C4-2B (cell line): Measurements from ENCODE around the gene TNFAIP2.

ENCODE experiments used
- ZFX ChIP-seq: fragments of 450-650 bp; IDR thresholded peaks from 2 replicates; pipeline ENCODE4 v1.6.1; 2017
- TF ChIP-seq, protein P1 (sequence below): fragments of 450-650 bp; conservative IDR thresholded peaks from 2 replicates; pipeline ENCODE4 v1.5.1; 2017; ENCODE audit warnings: mild to moderate bottlenecking

DNA sequence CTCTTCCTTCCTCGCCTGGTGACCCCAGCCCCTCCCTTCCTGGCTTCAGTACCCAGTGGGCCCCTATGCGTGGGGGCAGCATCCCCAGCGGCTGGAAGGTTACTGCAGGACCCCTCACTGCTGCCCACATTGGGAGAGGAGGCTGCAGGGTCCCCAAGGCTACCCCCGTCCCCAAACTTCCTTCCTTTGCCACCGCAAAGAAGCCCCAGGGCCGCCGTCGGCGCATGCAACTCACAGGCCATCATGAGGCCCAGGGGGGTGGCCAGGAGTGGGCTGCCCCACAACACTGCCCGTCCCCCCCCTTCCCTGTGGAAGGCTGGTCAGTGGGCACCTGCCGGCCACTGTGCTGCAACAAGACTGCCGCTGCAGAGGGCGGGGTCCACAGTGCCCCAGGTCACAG lies 9.5 kb upstream of the TNFAIP2 start:
- TF ChIP-seq, protein P1, sequence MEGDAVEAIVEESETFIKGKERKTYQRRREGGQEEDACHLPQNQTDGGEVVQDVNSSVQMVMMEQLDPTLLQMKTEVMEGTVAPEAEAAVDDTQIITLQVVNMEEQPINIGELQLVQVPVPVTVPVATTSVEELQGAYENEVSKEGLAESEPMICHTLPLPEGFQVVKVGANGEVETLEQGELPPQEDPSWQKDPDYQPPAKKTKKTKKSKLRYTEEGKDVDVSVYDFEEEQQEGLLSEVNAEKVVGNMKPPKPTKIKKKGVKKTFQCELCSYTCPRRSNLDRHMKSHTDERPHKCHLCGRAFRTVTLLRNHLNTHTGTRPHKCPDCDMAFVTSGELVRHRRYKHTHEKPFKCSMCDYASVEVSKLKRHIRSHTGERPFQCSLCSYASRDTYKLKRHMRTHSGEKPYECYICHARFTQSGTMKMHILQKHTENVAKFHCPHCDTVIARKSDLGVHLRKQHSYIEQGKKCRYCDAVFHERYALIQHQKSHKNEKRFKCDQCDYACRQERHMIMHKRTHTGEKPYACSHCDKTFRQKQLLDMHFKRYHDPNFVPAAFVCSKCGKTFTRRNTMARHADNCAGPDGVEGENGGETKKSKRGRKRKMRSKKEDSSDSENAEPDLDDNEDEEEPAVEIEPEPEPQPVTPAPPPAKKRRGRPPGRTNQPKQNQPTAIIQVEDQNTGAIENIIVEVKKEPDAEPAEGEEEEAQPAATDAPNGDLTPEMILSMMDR = no peak
- TF ChIP-seq ZFX = no peak
